GM19238 (cell line): Measurements from ENCODE around the gene SLC19A3.
A peak's percentile ranks its signal among the peaks of the same experiment; 100 is the strongest.
"Not testable (repeated sequence)": the region's sequence is repeated elsewhere in the genome, so short reads cannot be mapped to it uniquely, and the experiment has no call there.

ENCODE experiments used
- DNase-seq: peaks from one replicate; pipeline ENCODE4 v3.0.0; 2011; ENCODE audit warnings: low spot score; ENCODE audit not compliant: insufficient read length

SLC19A3 gene

GRCh38 chr2:227717687-227718567, at the start of gene SLC19A3:
SLC19A3 (minus strand) TSS chr2:227718028; CDS start chr2:227702318, 15,710 bp downstream.
- no peak for DNase-seq

DNA sequence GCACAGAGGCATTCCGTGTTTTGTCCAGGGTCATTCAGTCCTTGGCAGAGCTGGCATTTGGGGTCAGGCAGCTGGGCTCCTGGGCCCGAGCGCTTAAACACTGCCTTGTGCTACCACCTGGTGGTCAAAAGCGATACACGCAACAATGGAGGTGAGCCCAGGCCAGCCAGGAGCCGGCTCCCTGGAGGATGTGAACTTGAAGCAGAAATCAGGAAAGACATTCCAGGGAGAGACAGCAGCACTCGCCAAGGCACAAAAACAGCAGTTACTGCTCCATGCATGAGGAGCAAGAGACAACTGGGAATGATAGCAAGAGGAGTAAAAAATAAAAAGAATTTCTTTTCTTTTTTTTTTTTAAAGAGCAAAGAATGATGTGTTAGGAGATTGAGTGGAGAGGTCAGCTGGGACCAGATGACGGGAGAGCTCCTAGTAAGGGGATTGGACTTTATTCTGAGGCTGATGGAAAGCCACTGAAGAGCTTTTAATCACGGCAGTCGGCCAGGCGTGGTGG, 48.6 kb upstream of the SLC19A3 start:
- DNase-seq = peak; percentile 63

- no peak for DNase-seq
These were observed 48.1 kb upstream of the SLC19A3 start for GRCh38 chr2:227765788-227766372.

GRCh38 chr2:227761740-227762476, 44.1 kb upstream of the SLC19A3 start:
- DNase-seq = no peak

DNA sequence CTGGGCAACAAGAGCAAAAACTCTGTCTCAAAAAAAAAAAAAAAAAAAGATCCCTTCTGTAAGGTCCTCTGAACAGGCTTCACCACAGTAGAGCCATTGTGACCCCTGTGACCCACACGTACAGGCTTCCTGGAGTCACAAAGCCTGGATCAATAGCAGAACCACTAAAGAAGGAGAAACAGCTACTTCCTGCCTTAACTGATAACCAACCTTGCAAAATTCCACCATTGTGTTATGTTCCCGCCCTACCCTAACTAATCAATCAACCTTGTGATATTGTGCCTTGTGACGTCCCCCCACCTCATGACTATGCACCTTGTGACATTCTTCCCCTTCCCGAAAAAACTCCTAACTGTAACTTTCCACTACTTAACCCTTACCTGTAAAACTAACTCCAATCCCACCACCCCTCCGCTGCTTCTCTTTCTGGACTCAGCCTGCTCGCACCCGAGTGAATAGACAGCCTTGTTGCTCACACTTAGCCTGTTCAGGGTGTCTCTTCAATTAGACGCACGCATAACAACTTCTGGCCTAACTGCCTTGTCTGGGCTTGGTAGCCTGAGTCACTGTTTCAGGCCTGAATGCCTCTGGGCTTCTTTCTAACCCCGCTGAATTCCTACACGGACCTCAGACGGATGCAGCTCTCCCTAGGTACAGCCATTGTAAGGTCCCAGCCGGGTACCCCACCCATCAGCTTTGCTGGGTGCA, 41.7 kb upstream of the SLC19A3 start:
- no peak for DNase-seq

DNA sequence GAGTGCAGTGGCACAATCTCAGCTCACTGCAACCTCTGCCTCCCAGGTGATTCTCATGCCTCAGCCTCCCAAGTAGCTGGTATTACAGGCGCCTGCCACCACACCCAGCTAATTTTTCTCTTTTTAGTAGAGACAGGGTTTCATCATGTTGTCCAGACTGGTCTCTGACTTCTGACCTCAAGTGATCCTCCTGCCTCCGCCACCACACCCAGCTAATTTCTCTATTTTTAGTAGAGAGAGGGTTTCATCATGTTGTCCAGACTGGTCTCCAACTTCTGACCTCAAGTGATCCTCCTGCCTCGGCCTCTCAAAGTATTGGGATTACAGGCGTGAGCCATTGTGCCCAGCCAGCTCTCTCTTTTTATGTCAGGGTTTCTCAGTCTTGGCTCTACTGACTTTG, 38.4 kb upstream of the SLC19A3 start:
- not testable (repeated sequence) for DNase-seq

- no peak for DNase-seq
These were observed 30.3 kb upstream of the SLC19A3 start for GRCh38 chr2:227748079-227748478.

DNA sequence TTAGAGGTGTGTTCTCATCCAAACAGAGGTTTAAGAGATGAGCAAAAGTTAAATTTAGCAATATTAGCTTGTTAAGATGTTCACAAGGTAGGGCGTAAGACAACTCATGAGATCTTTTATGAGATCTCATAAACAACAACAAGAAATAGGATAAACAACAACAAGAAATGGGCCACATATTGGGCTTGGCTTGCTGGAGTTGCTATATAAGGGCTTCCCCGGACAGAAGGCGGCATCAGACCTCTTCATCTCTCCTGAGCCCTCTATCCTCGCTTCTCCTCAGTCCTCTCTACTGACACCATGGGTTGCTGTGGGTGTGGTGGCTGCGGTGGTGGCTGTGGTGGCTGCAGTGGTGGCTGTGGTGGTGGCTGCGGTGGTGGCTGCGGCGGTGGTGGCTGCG, 27.8 kb upstream of the SLC19A3 start, which contains the start of gene SCYGR8:
SCYGR8 (plus strand) TSS at position 301 of the 400 bp plus-strand sequence; CDS start at position 301, 0 bp downstream.
- DNase-seq = no peak

DNA sequence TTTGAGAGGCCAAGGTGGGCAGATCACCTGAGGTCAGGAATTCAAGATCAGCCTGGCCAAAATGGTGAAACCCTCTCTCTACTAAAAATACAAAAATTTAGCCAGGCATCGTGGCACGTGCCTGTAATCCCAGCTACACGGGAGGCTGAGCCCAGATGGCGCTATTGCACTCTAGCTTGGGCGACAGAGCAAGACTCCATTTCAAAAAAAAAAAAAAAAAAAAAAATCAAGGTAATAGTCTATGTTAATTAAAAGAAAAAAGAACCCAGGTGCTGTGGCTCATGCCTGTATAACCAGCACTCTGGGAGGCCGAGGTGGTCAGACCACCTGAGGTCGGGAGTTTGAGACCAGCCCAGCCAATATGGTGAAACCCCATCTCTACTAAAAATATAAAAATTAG, 22.9 kb upstream of the SLC19A3 start:
- DNase-seq = not testable (repeated sequence)

- no peak for DNase-seq
These were observed 21.5 kb upstream of the SLC19A3 start for GRCh38 chr2:227739351-227739750.

GRCh38 chr2:227728035-227728434, 10.2 kb upstream of the SLC19A3 start, which contains the start of gene SCYGR7:
SCYGR7 (plus strand) TSS chr2:227728335; CDS start chr2:227728335, 0 bp downstream.
- DNase-seq = no peak

DNA sequence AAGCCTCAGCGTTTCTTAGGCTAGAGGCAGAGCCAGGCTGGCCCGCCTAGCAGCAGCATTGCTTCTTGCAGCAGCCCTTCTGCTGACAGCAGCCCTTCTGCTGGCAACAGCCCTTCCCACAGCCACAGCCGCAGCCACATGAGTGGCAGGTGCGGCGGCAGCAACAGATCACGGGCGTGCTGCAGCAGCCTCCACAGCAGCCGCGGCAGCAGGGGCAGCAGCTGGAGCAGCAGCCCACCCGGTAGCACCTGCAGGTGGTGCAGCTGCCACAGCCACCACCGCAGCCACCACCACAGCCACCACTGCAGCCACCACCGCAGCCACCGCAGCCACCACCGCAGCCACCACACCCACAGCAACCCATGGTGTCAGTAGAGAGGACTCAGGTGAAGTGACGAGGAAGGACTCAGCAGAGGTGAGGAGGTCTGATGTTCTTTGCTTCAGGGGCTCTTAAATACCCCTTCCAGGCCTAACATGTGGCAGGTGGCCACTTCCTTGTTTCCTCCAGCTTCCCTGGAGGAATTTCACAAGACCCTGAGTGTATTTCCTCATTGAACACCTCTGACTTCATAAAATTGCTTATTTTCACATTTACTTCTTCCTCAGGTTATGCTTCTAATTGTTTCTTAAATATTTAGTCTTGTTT, 6.7 kb upstream of the SLC19A3 start, which contains the start of gene SCYGR6:
SCYGR6 (minus strand) TSS at position 364 of the 646 bp plus-strand sequence; CDS start at position 364, 0 bp downstream.
- no peak for DNase-seq

DNA sequence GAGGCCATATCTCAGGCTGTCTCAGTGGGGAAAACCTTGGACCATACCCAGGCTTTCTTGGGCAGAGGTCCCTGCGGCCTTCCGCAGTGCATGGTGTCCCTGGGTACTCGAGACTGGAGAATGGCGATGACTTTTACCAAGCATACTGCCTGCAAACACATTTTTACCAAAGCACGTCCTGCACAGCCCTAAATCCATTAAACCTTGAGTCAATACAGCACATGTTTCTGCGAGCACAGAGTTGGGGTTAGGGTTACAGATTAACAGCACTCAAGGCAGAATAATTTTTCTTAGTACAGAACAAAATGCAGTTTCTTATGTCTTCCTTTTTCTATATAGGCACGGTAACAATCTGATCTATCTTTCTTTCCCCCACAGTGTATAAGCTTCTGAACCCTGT, 5.0 kb upstream of the SLC19A3 start:
- not testable (repeated sequence) for DNase-seq

- DNase-seq = no peak
These were observed 2.9 kb upstream of the SLC19A3 start for GRCh38 chr2:227720680-227721079.

DNA sequence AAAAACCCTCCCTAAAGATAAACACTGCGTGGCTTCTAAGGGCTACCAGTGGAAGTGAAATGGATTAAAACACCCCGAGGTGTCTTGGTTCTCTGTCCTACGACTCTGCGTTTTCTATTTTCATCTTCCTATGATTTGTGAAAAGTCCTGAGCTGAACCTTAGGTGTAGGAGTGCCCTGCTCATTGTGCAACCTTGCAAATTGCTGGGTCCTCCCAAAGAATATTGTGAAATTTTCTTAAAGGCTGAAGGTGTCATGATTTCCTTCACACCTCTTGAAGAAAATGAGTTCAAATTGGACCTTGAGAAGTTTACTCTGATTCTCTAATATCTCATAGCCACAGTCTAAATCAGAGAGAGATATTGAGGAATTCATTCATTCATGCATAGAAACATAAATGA, 1.8 kb upstream of the SLC19A3 start:
- DNase-seq = no peak

- no peak for DNase-seq
These were observed 1.3 kb downstream of the SLC19A3 start for GRCh38 chr2:227716501-227716900.

DNA sequence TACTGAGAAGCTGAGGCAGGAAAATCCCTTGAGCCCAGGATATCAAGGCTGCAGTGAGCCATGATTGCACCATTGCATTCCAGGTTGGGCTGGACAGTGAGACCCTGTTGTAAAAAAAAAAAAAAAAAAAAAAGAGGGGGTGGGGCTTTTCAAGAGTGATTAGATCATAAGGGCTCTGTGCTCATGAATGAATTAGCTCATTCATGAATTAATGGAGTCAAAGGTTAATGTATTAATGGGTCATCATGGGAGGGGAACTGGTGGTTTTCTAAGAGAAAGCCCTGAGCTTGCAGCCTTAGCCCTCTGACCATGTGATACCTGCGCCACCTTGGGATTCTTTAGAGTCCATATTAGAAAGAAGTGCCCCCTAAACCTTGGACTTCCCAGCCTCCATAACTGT, 4.5 kb downstream of the SLC19A3 start:
- DNase-seq = no peak

DNA sequence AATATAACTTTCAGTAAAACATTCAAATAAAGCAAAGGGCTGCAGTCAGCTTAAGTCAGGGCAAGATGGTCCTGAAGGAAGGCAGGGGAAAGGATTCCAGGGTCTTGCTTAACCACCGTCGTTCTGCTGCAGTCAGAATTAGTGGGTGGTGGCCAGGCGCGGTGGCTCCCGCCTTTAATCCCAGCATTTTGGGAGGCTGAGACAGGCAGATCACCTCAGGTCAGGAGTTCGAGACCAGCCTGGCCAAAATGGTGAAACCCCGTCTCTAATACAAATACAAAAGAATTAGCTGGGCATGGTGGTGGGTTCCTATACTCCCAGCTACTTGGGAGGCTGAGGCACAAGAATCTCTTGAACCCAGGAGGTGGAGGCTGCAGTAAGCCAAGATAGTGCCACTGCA, 6.8 kb downstream of the SLC19A3 start:
- no peak for DNase-seq

- DNase-seq = no peak
These were observed 10.4 kb downstream of the SLC19A3 start for GRCh38 chr2:227707390-227707789.

DNA sequence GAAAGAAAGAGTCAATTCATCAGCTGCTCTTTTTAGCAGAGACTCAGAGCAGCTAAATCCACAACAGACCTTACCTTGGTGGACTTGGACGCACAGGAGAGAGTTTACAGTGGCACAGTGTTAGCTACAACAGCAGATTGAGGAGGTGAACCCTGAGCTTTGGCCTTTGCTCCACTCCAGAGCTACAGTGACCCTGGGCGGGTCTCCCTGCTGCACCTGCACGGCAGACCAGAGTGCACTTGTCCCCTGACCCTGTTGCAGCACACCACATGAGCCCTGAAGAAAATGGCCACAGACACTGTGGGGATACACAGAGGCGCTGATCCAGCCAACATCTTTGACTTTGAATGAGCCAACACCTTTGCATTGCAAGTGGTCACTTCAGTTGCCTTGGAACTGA, 11.0 kb downstream of the SLC19A3 start:
- no peak for DNase-seq
